Right hindlimb (tissue), 1 donor: Measurements from ENCODE around the gene PDZRN3.

Source experiments
- DNase-seq: peaks from one replicate; pipeline ENCODE4 v3.0.0-alpha.2; 2018

PDZRN3 gene

GRCh38 chr3:73409138-73409763 is 215.5 kb downstream of the PDZRN3 start:
- DNase-seq = no peak

GRCh38 chr3:73408634-73409033 is 216.1 kb downstream of the PDZRN3 start:
- DNase-seq = no peak

GRCh38 chr3:73407577-73407976 is 217.2 kb downstream of the PDZRN3 start:
- no peak for DNase-seq

GRCh38 chr3:73405853-73406252 is 218.9 kb downstream of the PDZRN3 start:
- no peak for DNase-seq

GRCh38 chr3:73405000-73405399 is 219.7 kb downstream of the PDZRN3 start:
- DNase-seq = no peak

GRCh38 chr3:73404435-73404834 is 220.3 kb downstream of the PDZRN3 start:
- no peak for DNase-seq

GRCh38 chr3:73403444-73403843 is 221.3 kb downstream of the PDZRN3 start:
- DNase-seq = no peak

GRCh38 chr3:73401616-73402279 is 223.0 kb downstream of the PDZRN3 start:
- no peak for DNase-seq

DNA sequence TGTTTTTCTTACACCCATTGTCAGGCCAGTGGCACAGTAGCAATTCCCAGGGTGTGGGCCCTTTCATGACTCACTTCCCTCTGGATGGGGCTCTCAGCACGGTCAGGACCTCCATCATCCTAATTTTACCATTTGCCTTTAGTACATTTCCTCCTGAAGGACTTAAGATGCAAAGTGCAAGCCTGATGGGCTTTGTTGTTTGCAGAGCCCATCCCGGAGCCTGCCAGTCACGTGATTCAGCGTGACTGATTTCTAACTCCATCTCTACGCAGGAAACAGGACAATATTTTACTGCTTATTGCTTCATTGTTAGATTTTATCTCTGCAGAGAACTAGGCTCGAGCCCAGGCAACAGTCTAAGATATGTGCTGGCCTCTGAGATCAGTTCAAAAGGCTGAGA is 223.7 kb downstream of the PDZRN3 start:
- no peak for DNase-seq

DNA sequence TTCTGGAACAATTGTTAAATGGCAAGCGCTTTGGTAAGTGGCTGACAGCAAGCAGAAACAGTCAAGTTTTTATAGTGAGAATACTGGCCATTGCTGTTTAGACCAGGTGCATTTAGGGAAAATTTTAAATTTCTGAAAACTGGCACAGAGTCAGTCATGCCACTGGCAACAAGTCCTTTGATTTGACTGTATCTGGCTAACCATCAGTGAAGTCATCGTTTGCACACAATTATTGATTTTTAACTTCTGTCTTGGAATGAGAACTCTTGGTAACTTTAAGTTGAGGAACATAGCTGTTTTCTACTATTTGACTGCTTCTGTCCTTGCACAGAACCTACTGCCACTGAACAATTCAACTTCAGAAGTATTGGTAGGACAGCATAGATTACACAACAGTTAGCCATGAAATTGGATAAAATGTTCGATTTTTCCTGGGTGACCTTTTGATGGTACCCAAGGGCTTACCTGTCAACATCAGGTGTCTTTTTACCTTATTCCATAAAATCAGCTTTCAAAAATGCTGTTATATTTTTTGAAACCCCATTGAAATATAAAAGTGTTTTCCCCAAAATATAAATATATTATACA is 225.0 kb downstream of the PDZRN3 start:
- DNase-seq = no peak

- DNase-seq = no peak
Measured at GRCh38 chr3:73399106-73399505, 225.6 kb downstream of the PDZRN3 start.

- no peak for DNase-seq
Measured at GRCh38 chr3:73398084-73398483, 226.7 kb downstream of the PDZRN3 start.

DNA sequence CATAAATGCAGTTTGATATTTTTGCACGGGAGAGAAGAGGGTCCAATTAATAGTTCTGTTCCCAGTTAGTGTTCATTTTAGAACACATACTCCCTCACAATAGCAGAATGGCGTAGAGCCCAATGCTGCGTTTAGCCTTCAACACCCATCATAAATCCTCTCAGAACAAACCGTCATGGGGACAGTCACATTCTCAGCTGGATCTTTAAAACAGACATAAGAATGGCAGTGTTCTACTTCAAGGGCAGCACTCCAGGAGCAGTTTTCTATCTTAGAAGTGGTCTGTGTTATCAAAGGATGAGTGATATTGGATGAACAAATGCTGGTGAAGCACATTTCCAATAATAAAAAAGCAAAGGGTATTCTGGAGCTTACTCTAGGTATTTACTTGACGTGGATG is 230.5 kb downstream of the PDZRN3 start:
- no peak for DNase-seq

DNA sequence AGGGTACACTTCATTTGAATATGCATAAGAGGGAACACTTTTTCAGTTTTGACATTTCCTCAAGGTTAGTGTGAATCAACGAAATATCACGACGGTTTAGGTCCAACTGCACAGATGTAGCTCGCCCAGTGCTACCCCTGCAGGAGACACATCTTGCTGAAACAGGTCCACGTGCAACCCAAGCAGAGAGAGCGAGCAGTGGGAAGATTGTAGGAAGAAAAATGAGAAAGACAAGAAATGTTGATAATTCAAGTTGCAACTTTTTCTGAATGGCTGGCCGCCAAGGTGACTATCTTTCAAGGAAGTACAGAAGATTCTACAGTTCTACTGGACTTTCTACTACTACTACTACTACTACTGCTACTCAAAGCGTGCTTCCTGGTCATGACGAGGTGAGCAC is 231.7 kb downstream of the PDZRN3 start:
- no peak for DNase-seq

DNA sequence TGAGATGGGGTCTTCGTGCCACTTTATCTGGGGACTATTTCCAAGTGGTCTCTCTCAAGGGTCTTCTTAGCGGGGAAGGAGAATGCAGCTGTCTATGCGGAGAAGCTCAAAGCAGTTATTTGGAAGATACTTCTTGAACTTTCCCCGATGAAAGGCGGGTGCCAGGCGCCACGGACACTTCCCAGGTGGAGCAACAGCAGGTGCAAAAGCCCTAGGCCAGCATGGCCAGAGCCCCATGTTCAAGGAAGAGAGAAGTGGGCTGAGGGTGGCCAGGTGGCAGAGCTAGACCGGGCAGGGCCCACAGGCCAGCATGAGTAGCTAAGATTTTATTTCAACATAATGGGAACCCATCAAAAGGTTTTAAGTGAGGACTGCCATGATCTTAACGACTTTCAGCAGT is 232.8 kb downstream of the PDZRN3 start:
- DNase-seq = no peak

GRCh38 chr3:73389928-73390327 is 234.8 kb downstream of the PDZRN3 start:
- no peak for DNase-seq

DNA sequence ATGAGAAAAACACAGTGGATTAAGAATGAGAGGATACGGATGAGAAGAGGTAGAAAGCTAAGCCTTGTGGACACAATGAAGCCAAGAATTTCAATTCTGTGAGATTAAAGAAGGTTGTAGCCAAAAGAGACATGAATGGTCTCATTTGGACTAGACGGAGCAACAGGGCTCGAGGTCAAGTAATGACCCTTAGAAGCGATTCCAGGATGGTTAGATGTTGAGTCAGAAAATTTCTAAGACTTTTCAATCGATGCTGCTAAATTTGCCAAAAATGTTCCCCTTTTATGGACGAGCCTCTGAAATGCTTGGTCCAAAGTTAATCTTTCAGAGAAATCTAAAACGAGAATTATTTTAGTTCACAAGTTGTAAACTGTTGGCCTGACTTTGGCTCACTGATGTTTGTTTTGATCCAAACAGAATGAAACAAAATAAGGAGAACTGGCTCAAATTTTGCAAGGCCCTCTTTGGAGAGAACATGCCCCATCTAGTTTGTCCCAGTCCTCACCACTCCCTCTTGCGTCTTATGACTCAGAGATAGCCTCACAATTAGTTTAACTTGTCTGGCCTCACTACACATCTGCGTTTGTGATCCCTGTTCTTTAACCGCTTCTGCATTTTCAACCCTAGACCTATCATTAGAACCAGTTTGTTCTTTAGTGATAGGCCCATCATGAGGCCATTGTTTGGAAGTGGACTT is 235.5 kb downstream of the PDZRN3 start:
- no peak for DNase-seq

GRCh38 chr3:73385568-73385967 is 239.2 kb downstream of the PDZRN3 start:
- DNase-seq = peak; percentile 67

DNA sequence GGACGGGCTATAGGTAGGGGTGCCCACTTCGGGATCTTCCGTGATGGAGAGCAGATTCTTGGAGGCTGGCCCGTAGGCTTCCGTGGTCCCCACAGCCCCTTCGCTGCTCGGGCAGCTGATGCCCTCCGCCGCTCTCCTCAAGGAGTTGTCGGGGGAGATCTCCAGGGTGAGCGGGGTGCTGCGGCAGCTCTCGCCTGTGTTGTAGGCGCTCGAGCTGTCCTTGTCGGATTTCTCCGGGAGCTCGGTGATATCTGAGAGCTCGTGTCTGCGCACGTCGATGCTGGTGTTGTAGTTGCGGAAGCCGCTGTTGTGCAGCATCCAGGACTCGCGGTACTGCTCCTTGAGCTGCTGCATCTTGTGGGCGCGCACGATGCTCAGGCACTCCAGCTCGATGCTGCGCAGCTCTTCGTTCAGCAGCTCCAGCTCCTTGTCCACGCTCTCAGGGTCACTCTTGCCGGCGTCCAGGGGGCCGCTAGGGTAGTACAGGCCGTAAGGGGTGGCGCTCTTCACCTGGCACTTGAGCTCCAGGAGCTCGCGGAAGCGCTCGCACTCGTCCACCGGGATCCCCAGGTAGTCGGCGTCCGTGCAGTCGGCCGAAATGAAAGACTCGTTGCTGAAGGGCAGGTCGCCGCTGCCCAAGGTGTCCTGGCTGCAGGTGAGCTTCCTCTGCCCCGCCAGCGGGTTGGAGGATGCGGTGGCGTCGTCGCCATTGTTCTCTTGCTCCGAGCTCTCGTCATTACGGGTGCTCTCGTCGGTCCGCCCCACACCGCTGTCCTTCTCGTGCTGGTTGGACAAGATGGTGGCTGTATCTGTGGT is 240.4 kb downstream of the PDZRN3 start:
- DNase-seq = no peak

DNA sequence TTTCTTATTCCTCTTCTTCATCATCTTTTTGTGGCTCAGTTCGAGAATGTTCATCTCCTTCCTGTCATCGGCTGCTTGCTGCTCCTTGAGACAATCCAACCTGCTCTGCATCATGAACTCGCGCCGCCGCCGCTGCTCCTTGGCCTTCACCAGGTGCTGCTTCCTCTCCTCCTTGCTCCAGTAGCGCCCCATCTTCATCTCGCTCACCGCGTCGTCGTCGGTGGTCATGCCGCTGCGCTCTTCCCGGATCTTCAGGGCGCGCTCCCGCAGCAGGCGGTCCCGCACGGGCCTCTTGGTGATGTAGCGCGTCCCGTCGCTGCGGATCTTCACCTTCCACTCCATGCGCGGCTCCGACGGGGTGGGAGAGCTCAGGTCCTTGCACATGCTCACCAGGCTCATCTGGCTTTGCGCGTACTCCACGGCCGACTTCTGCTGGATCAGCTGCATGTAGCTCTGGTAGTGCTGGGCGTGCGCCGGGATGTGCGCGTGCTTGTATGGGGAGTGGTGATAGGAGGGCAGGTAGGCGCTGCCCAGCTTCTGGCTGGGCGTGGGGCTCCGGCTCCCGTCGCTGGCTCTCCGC is 241.2 kb downstream of the PDZRN3 start:
- DNase-seq = no peak

- DNase-seq = no peak
Measured at GRCh38 chr3:73381551-73381950, 243.2 kb downstream of the PDZRN3 start.

DNA sequence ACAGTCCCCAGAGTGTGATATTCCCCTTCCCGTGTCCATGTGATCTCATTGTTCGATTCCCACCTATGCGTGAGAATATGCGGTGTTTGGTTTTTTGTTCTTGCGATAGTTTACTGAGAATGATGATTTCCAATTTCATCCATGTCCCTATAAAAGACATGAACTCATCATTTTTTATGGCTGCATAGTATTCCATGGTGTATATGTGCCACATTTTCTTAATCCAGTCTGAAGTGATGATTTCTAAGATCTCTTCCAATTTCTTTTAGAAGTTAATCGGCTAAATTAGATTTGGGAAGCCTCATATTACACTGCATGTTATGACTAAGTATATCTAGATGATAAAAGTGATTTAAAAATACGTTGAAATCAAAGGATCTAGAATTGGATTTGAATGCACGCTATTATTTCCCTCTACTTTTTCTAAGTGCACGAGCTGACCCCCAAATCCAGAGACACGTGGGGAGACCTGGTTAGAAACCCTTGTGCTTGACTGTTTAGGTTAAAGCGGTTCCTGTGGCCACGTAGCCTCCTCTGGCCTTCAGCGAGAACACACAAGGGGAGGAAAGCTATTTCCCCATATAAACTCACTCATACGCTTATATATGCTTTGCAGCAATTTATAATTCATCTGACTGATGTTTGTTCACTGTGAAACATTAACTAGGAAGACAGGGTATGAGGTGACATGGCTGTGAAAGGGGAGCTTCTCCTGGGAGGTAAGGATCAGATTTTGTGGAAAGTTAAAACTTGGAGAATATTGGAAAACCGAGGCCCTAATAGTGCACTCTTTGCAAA is 243.8 kb downstream of the PDZRN3 start:
- DNase-seq = no peak
